ENCODE measurements around the gene NECTIN1.
"Not testable (repeated sequence)": the region's sequence is repeated elsewhere in the genome, so short reads cannot be mapped to it uniquely, and the experiment has no call there.

The NECTIN1 gene

DNA sequence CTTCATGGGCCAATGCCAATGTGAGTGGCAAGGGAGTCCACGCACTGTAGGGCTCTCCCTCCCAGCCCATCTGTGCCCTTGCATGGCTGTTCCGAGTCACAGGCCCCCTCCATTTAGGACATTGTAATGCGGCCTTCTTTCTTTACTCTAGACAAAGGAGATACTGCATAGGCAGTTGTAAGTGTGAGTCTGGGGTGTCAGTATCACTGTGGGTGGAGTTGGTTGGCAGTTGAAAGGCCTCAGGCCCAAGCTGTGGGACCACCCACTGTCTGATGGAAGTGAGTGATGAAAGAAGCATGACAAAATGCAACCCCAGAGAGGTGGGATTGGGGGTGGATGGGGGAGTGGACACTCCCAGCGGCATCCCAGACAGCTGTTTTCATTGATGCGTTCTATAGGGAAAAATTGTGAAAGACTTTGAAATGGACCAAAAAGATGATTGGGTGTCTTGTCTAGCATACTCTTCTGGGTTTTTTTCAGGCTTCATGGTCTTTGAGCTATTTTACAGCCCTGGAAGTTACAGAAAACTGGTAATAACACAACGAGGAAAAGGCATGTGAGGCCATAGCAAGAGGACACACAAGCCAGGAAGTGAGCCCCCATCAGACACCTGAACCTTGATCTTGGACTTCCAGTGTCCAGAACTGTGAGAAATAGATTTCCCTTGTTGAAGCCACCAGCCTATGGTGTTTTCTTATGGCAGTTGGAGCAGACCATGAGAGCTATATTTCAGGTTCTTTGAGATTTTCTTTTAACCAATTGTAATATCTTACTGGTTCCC, 114.6 kb downstream of the NECTIN1 start:
- no peak for DNase-seq

- no peak for DNase-seq
Measured at GRCh38 chr11:119612814-119613213, 116.2 kb downstream of the NECTIN1 start.

DNA sequence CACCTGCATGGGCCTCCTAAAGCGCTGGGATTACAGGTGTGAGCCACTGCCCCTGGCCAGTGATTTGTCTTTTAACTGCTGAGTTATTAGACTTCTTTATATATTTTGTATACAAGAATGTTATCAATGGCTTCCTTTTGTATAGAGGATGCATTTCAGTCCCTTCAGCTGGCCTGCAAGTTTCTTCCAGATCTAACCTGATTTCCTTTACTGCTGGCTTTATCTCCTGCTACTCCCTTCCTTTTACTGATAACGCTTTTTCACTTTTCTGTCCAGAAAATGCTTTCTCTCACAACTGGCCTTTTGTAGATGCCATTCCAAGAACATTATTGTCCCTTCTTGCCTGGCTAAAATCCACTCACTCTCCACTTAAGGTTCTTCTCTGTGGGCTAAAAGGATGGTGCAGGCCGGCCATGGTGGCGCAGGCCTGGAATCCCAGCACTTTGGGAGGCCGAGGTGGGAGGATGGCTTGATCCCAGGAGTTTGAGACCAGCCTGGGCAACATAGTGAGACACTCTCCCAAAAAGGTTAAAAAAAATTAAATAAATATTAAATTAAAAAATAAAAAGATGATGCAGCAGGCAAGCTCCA, 118.1 kb downstream of the NECTIN1 start:
- no peak for DNase-seq

DNA sequence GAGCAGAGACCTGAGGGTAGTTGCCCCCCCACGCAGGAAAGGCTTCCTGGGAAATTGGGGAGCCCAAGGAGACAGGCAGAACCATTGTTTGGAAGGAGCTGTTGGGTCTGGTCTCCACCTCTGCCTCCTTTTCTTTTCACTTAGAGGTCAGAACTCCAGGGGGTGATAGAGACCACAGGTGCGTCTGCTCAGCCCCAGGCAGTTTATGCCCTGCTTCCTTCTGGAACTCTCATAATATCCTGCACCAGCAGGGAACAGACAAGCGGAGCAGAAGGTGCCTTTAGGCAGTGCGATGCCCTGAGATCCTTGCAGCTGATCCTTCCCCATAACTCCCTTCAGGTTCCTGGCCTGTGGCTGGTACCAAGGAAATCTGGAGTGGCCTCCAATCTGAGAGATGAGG, 120.2 kb downstream of the NECTIN1 start:
- DNase-seq = no peak

DNA sequence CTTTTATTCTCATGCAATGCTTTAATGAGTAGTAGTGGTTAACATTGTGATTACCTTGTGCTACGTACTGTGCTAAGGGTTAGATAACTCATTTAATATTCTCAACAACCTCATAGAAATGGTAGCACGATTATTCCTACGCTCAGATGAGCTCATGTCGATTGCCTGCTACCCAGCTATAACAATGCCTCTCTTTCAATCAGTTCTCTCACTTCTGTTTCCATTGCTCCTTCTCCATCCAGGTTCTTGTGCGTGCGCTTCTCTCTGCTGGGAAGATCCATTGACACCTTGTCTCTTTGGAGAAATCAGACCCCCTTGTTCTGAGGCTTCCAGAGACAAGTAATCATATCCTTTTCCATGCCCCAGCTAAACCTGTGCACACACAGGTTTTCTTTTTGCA, 120.8 kb downstream of the NECTIN1 start:
- no peak for DNase-seq

DNA sequence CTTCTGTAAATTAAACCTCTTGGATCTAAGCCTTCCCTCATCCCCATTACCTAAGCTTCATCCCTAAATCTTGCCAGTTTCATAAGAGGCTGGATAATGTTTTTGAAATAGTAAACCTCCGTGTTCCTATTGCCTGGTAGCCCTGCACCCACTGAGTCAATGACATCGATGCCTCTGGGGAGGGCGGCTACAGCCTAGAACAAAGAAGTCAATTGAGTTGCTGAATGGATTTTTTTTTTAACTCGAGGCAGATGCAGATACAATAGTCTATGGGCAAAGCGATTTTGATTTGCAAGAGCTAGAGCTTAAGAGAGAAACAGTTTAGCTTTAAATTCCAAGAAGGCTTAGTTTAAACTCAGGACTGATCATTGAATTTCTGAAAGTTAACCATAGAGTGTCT, 121.3 kb downstream of the NECTIN1 start:
- DNase-seq = no peak

- no peak for DNase-seq
Measured at GRCh38 chr11:119605137-119605665, 123.8 kb downstream of the NECTIN1 start.

DNA sequence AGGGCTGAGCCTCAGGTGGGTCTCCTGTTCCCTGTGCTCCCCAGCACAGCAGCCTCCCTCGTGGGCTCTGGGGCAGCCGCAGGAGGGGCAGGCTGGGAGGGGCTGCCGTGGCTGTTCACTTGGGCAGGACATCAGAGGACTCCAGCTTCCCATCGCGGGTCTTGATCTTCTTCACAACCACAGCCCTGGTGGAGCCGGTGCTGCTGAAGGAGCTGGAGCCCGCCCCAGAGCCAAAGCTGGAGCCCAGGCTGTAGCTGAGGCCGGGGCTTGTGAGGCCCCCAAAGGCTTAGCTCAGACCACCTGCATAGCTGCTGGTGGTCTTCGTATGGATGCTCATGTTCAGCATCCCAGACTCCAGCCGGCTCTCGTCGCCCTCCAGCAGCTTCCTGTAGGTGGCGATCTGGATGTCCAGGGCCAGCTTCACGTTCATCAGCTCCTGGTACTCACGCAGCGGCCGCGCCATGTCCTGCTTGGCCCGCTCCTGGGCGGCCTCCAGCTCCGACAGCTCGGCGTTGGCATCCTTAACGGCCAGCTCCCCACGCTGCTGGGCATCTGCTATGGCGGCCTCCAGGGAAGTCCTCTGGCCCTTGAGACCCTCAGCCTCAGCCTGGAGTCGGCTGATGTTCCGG, 126.1 kb downstream of the NECTIN1 start:
- no peak for DNase-seq

GRCh38 chr11:119599864-119600541, 129.0 kb downstream of the NECTIN1 start:
- no peak for DNase-seq

DNA sequence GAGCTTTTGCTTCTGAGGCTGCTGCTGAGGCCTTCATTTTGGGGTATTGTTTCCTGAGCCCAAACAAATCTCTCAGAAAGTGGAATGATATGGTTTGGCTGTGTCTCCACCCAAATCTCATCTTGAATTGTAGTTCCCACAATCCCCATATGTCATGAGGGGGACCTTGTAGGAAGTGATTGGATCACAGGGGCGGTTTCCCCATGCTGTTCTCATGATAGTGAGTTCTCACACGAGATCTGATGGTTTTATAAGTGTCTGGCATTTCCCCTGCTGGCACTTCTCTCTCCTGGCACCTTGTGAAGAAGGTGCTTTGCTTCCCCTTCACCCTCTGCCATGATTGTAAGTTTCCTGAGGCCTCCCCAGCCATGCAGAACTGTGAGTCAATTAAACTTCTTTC, 133.1 kb downstream of the NECTIN1 start:
- DNase-seq = not testable (repeated sequence)

- no peak for DNase-seq
Measured at GRCh38 chr11:119594639-119595249, 134.3 kb downstream of the NECTIN1 start.

DNA sequence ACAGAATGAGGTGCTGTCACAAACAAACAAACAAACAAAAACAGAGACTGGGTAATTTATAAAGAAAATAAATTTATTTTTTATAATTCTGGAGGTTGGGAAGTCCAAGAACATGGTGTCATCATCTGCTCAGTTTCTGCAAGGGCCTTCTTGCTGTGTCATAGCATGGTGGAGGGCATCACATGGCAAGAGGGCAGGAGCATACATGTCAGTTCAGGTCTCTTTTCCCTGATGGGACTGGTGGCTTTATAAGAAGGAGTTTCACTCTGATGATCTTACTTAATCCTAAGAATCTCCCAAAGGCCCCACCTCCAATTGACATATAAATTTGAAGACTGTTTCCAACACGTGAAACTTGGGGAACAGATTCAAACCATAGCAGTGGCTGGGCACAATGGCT, 135.7 kb downstream of the NECTIN1 start:
- no peak for DNase-seq

DNA sequence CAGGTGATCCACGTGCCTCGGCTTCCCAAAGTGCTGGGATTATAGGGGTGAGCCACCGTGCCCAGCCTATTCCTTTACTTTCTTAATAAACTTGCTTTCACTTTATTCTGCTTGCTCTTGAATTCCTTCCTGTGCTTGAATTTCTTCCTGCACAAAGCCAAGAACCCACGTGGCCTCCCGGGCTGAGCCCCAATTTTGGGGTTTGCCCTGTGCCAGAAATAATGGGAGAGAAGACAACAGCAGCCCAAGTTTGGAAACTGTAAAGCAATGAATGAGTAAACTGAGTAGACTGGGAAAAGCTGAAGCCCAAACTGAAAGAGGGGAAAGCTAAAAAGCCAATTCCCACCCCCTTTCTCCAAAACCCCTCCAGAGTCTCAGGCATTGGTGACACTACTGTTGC, 136.4 kb downstream of the NECTIN1 start:
- DNase-seq = no peak

GRCh38 chr11:119591836-119592310, 137.1 kb downstream of the NECTIN1 start:
- no peak for DNase-seq

DNA sequence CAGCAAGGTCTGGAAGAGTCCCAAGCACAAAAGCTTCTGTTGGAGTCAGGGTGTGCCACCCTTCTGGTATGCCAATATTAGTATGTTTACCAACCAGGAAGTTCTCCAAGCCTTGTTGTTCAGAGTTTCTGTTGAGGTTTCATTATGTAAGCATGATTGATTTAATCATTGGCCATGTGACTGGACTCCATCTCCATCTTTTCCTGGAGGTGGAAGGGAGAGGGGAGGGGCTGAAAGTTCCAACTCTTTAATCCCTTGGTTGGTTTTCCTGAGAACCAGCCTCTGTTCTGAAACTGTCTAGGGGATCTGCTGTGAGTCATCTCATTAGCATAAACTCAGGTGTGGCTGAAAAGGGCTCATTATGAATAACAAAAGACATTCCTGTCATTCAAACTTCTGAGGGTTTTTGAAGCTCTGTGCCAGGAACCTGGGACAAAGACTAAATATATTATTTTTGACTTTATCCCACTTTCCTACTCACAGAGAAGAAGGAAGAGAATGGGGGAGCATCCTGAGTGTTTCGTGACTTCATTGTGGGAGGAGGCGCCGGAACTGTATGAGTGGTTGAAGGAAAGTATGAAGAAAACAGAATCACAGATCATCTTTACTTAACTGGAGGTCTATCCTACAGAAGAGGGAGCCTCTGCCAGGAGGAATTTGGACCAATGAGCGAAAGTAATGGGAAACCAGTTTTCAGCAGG, 138.2 kb downstream of the NECTIN1 start:
- DNase-seq = no peak

- no peak for DNase-seq
Measured at GRCh38 chr11:119589001-119589400, 140.0 kb downstream of the NECTIN1 start.

All from activated effector memory CD4-positive, alpha-beta T cell treated with anti-CD3 and anti-CD28 coated beads, Interleukin-2, amount 50 U/mL, for 16 hours (primary cell).